Stimulated activated CD8-positive, alpha-beta memory T cell treated with anti-CD3 and anti-CD28 coated beads, Interleukin-2, amount 100 ng/mL, for 1 hour (primary cell): ENCODE measurements around the gene PLA2G4A.
"Not testable (repeated sequence)": the region's sequence is repeated elsewhere in the genome, so short reads cannot be mapped to it uniquely, and the experiment has no call there.

Experiments used
- DNase-seq, 2 donors: peaks; one replicate each; pipeline ENCODE4 v3.0.0-alpha.2; 2020; ENCODE audit warnings: low read depth in 2 of 2

Gene PLA2G4A

DNA sequence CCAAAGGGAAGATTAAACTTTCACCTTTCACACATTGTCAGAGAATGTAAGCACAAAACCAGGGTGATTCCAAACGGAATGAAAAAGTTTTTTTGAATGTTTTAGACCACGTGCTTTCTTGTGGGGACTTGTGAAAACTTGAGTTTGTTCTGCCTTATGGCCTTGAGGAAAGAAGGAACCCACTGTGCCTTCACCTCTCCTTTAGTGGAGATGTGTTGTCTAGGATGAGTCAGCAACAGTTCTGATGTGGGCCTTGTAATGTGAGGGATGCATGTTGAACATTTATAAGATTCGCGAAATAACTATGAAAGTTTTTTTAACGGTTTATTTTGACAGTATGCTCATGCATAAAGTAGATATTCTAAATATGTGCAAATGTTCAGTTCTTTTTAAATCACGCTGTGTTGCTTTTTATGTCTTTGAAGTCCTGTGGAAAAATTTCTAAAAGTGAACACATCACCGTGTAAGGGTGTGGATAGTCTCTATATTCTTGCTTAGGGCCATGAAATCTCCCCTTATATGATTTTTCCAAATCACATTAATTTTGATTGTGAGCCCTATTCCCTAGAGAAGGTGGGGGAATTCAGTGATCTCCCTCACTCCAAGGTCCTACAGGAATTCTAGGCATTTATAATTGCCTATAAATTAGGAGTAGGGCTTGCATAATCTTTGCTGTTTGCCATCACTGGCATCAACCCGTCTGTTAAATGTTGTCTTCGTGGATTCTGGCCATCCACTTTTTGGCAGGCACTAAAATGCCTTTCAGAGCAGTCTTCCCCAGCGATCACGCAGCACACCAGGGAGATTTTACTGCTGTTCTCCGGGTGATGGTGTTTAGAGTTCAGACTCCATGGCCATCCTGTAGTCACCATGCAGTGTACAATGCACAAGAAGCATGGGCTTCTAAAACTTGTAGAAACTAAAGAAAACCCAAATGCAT is 47.4 kb downstream of the PLA2G4A start:
- no peak for DNase-seq

DNA sequence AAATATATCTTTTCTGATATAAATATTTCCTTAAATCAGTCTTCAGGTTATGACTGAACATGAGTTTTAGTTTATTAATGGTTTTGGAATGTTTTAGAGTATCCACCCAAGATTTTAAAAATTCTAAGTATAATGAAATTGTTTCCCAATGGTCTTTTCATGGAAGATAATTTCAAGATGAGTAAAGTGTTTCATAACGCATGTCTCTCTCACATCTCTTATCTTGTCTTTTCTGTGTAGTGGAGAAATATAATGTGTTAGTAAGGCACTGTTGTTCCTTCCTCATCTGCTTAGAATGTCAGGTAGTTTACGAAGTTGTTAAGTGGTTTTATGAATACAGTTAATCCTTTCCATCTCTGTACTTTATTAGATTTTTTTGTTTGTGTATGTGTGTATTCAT is 49.6 kb downstream of the PLA2G4A start:
- DNase-seq = no peak

DNA sequence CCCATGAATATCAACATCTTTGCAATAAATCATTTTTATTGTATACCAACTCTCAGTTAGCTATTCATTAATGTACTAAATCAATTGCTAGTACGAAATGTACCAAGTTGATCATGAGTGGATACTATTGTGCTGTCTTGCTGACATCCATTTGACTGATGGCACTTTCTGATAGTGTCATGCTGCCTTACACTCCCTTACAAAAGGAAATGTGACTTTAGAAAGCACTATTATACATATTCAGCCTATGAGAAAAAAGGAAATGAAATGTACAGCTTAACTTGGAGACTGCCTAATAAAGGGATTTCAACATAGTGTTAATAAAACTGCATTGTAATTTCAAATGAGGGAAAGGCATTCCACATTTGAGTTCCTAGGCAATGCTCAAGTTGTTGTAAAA is 52.2 kb downstream of the PLA2G4A start:
- no peak for DNase-seq

DNA sequence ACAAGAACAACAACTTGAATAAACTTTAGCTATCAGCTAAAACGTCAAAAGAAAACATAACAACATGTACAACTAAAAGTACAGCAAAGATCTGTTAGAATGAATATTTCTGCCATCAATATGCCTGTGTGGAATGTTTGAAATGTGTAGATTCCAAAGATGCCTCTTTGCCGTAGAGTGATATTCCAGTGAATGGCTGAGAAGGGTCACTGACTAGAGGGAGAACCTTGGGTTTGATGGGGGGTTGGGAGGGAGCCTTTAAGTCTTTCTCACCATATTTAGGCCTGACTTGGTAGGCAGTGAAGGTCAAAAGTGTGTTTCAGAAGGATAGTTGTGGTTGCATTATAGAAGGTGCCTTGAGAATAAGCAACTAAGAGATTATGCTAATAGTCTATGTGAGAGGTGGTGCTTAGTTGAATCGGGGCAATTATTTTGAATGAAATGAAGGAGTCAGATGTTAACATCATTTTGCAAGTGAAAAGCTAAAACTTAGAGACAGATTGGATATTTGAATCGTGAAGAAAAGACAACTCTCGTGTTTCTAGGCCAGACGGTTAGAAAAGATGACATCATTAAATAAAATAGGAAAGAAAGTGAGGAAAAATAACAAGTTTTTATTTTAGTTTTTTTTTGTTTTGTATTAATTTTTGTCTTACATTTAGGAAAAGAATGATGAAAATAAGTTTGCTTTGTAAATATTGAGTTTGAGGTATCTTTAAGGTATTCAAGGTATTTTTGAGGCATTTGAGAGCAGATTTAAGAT is 53.8 kb downstream of the PLA2G4A start:
- DNase-seq = no peak

DNA sequence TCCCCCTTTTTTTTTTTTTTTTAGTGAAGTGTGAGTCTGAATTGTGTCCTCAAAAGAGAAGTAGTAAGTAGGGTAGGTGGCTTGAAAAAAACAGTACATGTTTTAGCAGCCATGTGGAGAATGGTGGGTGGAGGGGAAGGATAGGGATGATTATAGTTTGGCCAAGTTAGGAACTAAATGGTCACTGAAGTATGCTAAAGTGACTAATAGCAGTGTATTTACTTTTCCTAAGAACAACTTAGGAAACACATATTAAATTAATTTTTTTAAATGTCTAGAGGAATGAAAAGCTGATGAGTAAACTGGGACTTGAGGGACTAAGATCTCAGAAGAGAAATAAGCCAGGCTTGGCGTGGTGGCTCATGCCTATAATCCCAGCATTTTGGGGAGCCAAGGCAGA is 55.5 kb downstream of the PLA2G4A start:
- DNase-seq = no peak

DNA sequence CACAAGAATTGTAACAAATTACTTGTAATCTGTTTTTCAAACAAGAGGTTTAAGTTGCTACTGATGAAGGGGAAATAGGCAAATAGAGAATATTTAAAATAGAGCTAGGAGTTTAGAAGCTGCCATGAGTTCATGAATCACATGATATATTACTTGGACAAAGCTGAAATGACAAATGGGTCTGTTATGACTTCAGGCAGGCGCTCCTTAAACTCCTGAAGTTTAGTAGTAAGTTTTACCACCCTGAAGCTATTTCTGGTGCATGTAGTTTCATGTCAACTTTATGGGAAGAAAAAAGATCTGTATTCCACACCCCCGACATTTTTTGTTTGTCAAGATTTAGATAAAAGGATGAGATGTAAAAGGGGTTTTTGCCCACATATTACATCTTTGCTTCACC is 58.5 kb downstream of the PLA2G4A start:
- no peak for DNase-seq

DNA sequence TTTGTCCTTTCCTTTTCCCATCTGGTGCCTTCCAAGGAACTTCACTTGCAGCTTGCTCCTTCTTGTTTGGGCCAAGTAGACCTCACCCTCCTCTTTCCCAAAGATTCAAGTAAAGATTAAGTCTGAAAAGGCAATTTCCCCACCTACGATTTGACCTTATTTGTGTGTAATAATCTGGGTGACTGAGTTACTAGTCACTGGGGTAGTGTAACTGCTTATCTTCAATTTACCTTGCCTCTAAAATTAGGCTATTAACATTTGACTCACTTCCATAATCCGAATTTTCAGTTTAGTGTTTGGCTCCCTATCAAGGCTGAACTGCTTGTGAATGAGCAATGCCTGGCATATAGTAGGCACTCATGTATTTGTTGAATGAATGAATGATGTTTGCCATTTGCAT is 59.6 kb downstream of the PLA2G4A start:
- no peak for DNase-seq

DNA sequence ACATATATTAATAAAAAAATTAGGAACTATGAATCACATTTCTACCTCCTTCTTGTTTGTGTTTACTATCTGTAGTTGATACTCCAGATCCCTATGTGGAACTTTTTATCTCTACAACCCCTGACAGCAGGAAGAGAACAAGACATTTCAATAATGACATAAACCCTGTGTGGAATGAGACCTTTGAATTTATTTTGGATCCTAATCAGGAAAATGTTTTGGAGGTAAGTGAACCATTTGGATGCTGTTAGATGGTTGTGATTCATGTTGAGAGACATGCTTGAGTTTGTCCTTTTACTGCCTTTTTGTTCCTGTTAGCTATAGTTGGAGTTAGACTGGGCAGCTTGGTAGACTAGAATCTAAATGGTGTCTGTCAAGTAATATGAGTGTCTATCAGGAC is 64.2 kb downstream of the PLA2G4A start:
- DNase-seq = no peak

DNA sequence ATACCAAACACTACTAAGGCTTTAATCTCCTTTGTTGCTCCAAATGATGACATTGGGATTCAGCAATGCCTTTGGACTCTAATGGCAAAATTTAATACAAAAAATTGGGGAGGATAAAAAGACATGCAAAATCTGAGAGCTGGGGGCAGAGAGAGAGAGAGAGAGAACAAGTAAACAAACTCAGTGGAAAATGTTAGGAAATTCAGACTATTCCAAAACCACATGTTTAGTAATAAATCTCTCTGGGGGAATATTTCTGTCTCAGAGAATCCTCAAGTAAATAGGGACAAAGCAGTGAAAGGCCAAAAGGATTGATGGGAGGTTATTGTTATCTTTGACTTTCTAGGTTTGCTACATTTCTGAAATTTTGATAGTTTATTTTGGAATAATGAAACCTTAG is 65.7 kb downstream of the PLA2G4A start:
- DNase-seq = no peak

DNA sequence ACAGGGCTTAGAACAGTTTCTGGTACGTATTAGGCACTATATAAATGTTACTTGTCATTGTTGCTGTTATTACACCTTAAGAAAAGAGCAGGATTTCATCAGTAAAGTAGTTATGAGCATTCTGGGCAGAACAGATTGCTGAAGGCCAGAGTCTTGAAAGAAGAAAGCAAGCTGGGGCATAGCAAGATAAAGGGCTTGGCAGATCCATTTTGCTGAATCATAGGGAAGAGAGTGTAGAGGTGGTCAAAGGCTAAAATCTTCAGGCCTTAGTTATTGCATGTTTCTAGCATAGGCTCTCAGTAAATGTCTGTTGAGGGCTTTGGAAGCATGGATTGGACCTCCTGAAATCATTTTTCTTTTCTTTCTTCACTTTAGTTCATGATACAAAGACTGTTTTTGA is 67.5 kb downstream of the PLA2G4A start:
- DNase-seq = no peak

DNA sequence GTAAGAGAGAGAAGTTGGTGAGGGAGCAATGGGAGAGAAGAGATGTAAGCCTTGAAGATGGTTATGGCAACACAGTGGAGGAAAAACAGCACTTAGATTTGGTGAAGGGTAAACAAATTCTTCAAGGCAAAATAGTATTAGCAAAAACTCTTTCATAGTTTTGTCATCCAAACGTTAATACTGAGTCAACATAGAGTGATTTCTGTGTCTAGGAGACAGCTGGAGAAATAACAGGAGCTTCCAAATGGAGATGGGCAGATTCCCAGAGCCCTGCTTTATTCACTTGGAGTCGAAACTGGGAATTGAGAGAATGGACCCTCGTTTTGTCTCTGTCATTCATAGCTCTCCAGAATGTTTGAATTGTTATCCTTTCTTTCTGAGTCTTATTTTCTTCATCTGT is 68.3 kb downstream of the PLA2G4A start:
- no peak for DNase-seq

DNA sequence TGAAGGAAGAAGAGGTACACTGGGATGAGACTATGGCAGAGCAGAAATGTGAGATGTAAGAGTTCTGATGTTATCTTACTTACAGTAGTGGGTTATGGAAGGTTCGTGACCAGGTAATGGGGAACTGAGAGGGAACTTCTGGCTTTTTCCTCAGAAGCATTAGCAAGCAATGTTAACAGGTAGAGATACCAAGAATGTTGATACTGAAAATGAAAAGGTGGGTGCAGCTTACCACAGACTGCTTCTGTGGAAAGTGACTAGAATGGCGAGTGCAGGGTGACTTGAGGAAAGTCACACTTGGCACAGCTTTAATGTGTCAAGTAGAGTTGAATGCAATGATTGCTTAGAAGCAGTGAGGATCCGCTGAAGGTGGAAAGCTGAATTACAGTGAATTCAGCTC is 70.8 kb downstream of the PLA2G4A start:
- DNase-seq = no peak

DNA sequence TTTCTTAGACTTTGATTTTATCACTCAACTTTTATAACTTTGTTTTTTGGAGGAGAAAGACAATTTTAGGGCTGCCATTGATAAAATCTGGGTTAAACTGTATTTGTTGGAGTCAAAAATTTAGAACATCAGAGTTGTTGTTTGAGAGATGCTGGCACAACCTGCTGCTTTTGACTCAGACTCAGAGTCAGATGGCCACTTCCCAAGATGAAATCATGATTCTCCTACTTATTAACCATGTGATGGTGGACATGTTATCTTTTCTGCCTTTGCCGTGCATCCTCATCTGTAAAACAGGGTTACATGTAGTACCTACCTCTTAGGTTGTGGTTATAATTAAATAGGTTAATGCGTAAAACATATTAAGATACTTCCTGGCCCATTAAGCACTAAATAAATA is 71.2 kb downstream of the PLA2G4A start:
- no peak for DNase-seq

DNA sequence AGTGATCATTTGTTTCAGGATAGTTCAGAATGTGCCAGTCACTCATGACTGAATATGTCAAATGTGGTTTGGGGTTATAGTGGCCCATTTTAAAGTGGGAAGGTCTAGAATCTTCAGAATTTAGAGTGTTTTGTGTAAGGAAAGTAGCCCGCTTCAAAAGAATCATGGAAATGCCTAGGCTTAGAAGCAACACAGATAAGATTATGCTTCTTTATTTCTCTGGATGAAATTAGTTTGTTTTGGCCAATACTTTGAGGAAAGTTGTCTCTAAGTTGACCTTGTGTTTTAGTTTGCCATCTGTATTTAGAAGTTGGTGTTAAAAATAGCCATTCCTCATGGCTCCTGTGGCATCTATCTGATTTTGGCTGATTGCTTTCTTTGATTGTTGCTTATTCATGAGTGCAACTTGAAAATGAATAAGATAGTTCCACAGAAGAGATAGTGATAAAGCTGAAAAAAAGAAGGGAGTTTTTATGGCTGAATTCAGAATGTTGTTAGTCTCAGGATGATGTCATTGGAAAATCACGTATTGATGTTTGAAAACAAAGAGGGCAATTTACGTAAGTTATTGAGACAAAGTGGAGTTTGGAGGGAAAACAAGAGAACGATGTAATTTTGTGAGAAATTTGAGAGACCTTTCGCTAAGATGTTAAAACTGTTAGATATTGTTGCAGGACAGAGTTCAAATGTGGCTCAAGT is 71.9 kb downstream of the PLA2G4A start:
- DNase-seq = no peak

DNA sequence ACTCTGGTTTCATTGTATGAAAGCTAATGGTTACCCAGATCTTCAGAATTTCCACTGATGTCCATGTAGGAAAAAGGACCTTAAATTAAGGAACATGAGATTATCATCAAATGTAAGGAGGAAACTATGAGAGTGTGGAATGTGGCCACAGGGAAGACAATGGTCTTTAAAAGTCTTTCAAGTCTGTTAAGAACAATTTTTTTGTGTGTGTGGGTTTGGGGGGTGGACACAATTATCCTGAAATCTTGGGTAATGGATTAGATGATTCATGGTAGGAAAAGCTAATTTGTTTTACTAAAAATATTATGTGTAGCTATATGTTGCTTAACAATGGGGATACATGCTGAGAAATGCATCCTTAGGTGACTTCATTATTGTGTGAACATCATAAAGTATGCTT is 72.9 kb downstream of the PLA2G4A start:
- DNase-seq = no peak

DNA sequence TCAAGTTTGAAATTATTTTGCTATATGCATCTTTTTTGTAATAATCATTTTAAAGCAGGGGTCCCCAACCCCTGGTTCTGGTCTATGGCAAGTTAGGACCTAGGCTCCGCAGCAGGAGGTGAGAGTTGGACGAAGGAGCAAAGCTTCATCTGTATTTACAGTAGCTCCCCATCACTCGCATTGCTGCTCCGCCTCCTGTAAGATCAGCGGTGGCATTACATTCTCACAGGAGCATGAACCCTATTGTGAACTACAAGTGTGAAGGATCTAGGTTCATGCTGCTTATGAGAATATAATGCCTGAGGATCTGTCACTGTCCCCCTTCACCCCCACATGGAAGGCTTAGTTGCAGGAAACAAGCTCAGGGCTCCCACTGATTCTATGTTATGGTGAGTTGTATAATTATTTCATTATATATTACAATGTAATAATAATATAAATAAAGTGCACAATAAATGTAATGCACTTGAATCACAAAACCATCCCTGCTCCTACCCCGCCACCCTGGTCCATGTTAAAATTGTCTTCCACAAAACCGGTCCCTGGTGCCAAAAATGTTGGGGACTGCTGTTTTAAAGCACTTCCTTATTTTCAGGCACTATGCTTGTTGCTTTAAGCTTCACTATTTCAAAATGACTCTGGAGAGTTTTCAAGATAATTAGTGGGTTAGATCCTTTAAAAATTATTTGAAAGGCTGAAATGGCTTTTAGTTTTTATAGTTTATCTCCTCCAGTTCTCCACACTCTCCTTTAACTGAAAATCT is 74.8 kb downstream of the PLA2G4A start:
- DNase-seq = no peak

DNA sequence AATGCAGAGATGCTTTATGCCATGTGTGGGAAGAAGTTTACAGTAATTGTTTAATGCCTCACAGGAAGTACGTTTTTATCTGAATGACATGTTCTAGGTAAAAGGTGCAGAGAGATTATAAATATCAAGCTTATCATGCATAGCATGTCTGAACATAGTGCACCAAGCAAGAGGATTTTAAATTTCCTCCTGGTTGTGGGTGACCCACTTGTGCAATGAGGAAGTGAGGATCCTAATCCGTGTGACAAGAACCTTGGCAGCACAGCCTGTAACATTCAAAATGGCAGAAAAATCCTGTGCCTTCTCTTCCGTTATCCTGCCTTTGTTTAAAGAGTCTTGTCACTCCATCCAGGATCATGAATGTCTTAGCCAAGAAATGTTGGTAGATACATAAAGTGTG is 75.6 kb downstream of the PLA2G4A start:
- DNase-seq = no peak

DNA sequence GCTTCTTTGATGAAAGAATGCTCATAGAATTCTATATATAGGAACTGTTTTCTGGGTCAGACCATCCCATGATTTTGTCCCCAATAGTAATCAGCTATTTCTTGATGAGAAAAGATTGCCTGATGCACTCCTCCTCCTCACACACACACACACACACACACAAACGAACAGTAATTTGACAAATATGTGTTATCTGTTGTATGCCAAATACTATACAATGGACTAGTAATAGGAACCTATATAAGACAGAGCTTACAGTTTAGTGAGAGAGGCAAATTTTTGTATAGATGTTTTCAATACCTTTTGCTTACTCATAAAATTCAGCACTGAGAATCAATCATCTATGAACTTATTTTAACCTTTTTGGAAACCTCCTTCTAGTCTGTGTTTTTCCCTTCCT is 76.8 kb downstream of the PLA2G4A start:
- no peak for DNase-seq

DNA sequence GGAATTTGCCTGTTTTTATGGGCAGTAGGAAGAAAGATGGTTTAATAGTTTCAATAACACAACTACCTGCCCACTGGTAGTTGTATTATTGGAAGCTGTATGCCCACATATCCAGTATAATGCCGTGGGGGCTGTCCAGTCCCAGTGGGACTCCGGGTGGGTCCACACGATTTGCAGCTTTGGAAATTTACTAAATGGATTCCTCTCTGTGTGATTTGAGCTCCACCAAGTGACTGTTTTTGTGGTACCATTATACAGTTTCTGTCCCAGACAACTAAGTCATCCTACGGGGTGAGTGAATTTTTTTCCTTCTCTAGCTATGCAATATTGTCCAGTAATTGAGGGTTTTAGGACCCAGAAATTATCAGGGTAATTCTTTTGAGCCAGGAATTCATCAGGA is 86.8 kb downstream of the PLA2G4A start:
- no peak for DNase-seq

DNA sequence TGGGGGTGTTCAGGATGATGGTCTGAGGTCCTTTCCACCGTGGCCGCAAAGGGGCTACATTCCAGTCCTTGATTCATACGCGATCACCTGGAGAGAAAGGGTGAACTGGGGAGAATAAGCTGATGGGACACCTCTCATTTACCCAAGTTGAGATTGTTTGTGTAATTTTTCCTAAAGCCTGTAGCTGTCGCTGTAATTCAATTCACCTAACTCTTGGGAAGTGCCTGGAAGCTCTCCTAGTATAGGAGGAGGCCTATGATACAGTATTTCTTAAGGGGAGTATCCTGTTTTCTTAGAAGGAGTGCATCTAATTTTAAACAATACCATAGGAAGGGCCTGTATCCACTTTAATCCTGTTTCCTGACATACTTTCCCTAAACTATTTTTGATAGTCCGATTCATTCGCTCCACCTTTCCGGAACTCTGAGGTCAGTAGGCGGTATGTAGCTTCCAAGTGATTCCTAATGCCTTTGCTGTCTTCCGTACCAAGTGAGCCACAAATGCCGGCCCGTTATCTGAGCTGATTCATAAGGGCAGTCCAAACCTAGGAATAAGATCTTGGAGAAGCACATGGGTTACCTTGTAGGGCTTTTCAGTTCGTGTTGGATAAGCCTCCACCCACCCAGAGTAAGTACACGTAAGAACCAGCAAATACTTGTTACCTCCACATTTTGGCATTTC is 88.5 kb downstream of the PLA2G4A start:
- not testable (repeated sequence) for DNase-seq

DNA sequence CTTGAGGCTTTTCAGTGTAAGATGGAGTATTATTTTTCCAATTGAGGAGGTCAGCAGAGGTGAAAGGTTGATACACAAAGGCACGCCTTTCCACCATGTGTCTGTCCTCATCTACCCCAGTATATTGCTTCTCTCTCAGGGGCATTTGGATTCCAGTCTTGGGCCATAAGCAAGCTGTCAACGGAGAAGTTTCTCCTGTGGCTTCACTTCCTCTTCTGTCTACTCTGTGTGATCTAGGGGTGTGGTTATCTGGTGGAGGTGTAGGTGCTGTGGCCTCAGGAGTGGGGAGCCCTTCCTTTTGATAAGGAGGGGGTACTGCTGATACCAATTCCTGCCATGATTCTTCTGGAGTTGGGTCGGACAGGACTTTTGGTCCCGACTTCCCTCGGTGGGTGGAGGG is 92.6 kb downstream of the PLA2G4A start:
- DNase-seq = not testable (repeated sequence)
